GM19239 (cell line): ENCODE results near the gene DOHH.

Experiments
- DNase-seq: peaks from one replicate; pipeline ENCODE4 v3.0.0; 2011; ENCODE audit warnings: low spot score; ENCODE audit not compliant: insufficient read length
- FAIRE-seq: peaks from 2 replicates; lab custom pipeline; 2011; peaks lifted over from hg19 to GRCh38; lab: Jason Lieb, UNC

The DOHH gene

DNA sequence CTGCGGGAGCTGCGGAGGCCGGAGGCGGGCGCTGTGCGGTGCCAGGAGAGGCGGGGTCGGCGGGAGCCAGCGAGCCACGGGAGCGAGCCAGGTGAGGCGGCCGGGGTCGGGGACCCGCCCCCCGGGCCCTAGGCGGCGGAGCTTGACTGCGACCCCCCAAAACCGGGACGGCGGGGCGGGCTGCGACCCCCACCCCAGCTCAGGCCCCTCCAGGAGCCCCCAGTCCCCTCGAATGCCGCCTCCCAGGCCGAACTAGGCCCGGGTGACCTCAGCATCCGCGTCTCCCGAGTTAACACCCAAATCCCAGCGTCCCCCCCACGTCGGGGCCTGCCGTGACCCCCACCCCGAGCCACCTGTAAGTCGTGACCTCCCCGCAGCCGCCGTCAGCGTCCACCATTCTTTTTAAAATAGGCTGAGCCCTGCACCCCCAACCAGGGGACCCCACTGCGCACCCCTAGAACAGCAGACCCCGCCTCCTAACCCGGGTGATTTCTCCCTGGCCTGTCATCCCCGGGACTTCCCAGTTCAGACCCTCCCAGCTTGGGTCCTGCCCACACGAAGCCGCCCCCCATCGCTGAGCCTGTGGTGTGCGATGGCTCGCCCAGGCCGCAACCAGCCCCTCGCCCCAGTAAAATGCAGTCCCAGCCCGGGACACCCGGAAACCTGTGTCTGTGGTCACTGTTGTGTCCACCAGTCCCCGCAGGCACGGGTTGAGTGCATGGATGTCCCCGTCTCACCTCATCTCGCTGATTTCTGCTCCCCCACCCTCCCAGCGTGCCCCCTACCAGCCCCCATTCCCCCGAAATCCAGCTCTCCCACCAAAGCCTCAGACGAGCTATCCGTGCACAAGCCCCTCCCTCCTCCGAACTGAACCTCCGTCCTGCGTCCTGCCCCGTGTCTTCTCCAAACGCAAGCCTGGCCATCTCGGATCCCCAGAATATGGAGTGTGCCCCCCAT, 6.2 kb upstream of the DOHH start:
- peak; percentile 57 for DNase-seq
- FAIRE-seq = no peak

DNA sequence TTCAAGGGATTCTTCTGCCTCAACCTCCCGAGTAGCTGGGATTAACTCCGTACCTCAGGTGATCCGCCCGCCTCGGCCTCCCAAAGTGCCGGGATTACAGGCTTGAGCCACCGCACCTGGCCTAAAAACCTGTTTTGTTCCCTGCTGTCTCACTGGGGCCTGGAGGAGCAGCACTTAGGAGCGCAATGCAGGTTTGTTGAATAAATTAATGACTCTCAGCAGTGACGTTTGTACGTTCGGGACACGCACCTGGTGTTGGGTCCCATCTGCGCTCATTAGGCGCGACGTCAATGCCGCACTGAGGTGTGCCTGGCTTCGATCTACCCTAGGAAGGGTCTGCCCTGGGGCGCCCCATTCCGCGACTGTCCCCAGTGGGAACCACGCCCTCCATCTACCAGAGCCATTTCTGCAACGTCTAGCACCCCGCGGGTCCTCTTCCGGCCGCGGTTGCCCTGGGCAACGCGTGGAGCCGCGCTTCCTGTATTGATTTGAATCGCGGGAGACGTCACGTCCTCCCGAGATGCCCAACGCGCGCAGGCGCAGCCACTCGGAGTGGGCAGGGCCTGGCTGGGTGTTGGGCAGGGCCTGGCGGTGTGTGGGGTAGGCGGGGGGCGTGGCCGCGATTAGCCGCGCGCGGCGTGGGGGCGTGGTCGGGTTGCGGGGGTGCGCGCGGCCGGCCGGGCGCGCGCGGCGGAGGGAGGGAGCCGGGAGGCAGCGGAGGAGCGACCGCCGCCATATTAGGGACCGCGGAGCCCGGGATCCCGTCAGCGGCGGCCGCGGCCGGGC, 5.3 kb upstream of the DOHH start, which contains the start of gene FZR1:
Gene FZR1 (plus strand): TSS at position 714 of the 786 bp plus-strand sequence. CDS start 16,679 bp downstream, outside the sequence.
- peak; percentile 99 for DNase-seq
- FAIRE-seq = peak; percentile 94

DNA sequence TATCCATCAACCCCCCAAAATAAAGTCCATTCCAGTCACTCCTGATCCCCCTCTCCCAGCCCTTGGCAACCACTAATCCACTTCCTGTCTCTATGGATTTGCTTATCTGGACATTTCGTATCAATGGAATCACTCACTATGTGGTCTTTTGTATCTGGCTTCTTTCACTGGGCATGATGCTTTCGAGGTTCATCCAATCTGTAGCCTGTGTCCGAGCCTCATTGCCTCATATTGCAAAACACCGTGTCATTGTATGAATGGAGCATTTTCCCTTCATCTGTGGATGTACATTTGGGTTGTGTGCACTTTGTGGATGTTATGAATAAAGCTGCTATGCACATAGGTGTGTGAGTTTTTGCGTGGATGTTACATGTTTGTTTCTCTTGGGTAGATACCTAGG, 4.3 kb upstream of the DOHH start:
- DNase-seq (no peak), FAIRE-seq (no peak)

DNA sequence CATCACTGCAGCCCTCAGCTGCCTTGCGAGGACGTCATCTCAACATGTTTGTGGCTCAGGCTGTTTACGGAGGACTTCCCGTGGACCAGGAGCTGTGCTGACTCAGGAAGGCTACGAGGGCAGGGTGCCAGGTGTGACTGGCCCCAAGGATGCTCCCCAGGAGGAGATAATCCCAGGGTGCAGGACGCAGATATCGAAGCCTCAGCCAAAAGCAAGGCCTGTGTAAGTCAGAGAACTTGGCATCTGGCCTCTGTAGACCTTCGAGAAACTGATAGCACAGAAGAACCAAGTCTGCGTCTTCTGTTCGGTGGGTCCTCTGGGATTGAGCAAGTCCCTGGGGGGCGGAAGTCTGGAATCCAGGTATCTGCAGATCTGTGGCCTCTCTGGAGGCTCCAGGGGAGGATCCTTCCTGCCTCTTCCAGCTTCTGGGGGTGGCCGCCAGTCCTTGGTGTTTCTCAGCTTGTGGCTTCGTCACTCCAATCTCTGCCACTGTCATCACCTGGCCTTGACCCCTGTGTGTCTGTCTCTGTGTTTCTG, 2.6 kb upstream of the DOHH start:
- FAIRE-seq (no peak), DNase-seq (no peak)

DNA sequence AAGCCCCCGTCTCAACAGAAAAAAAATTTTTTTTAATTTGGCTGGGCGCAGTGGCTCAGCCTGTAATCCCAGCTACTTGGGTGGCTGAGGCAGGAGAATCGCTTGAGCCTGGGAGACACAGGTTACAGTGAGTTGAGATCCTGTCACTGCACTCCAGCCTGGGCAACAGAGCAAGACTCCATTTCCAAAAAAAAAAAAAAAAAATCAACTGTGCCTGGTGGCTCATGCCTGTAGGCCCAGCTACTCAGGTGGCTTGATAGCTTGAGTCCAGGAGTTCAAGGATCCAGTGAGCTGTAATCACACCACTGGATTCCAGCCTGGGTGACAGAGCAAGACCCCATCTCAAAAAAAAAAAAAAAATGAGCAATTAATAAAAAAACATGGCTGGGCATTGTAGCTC, 1.3 kb upstream of the DOHH start:
- FAIRE-seq = no peak
- no peak for DNase-seq

DNA sequence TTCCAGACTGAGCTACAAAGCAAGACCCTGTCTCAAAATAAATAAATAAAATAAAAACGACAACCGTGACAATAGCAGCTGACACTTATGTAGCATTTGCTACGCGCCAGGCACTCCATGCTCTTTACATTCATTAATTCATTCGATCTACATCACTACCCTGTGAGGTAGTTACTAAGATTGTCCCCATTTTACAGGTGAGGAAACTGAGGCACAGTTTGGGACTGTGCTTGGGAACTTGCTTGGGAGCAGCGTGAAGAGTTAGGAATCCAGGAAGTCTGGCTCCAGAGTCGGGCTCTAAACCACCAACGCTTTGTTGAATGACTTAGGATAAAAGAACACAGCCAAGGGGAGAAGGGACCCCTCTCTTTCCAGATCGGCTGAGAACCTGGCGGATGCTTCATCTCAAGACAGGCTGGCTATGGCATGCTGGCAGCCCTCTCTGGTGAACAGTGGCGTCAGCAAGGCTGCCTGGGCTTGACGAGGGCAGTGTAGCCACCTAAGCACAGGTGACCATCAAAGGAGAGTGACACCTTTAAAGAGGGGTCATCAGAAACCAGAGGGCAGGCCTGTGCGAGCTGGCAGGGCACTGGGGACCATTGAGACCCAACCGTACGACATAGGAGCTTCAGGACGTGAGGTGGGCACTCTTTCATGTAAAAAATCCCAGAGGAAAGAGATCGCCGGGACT, 591 bp downstream of the DOHH start:
- DNase-seq (no peak), FAIRE-seq (no peak)

DNA sequence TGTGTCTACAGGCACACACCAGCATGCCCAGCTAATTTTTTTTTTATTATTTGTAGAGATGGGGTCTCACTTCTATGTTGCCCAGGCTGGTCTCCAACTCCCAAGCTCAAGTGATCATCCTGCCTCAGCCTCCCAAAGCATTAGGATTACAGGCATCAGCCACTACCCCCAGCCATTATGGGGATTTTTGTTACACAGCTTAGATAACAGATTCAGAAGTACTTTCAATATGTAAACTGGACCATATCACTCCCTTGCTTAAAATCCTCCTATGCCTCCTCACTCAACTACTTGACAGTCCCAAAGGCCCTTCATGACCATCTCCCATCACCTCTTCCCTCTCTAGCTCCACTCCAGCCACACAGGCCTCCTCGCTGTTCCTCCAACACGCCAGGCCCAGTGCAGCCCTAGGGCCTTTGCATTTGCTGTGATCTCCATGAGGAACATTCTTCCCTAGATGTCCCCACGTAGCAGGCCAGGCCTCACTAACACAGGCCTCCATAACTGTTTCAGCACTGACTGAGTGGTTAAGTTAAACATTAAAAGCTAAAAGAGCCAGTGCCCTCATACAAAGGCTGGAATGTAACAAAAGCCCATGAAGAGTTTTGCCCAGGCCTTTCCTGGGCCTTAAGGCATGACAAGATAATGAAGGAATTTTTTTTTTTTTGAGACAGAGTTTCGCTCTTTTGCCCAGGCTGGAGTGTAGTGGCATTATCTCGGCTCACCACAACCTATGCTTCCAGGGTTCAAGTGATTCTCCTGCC, 2.5 kb downstream of the DOHH start:
- DNase-seq (no peak), FAIRE-seq (no peak)

DNA sequence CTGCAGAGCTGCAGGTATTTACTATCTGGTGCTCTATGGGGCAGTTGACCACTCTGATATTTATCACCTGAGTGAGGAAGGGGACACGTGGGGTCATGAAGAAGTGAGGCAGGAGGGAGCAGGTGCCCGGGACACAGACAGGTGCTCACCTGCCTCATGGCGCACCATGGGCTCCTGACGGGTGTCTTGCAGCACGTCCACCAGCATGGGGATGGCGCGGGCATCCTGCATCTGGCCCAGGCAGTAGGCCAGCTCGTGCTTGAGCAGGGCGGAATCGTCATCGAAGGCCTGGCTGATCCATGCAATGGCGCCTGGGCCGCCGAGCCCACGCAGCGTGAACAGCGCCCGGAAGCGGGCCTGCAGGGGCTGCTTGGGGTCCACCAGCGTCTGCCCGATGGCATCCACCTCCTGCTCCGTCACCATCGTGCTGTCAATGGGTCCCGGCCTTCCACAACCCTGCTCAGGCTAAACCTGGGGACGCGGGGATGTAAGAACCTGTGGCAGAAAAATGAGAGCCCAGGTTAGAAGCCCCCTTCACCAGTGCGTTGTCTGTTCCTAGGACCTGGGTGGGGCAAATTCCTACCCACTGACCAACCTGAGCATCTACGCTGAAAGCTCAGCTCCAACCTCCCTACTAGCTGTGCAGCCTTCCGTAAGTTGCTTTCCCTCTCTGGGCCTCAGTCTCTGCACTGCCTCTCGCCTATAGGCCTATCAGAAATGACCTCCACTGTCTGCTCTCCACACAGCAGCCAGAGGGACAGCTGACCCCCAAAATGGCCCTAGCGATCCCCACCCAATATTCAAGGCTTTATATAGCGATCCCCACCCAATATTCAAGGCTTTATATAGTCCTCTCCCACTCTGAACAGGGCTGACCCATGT, 3.8 kb downstream of the DOHH start:
- DNase-seq = no peak
- FAIRE-seq = no peak

DNA sequence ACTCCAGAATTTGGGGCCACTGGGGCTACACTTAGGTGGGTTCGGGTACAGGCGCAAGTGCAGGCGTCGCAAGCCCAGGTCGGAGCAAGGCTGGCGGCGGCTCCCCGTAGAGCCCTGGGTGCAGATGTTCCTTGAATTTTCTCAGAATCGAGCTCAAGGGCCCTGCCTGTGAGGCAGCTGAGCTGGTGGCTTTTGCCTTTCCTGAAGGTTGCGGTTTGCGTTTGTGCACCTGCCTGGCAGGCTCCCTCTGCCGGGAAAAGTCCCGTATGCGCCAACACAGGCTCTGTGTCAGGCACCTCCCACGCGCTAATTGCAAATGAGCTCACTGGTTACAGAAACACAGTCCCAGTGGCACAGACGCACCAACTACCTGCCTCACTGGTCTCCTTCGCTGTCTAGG, 5.9 kb downstream of the DOHH start:
- DNase-seq (no peak), FAIRE-seq (no peak)

DNA sequence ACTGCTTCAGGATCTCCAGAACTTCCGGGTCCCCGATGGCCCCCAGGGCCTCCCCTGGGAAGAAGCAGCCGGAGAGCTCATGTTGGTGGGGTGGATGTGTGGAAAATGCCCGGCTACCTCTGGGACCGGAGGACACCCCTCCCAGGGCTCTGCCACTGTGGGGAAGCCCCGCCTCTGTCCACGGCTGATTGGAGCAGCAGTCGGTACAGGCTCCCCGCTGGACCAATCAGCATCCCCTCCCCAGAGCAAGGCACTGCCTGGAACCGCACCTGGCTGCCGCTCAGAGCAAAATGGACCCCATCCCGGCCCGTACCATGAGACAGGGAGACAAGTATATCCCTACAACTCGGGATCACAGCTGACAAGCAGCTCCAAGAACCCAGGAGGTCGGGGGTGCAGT, 6.4 kb downstream of the DOHH start:
- FAIRE-seq (no peak), DNase-seq (no peak)

DNA sequence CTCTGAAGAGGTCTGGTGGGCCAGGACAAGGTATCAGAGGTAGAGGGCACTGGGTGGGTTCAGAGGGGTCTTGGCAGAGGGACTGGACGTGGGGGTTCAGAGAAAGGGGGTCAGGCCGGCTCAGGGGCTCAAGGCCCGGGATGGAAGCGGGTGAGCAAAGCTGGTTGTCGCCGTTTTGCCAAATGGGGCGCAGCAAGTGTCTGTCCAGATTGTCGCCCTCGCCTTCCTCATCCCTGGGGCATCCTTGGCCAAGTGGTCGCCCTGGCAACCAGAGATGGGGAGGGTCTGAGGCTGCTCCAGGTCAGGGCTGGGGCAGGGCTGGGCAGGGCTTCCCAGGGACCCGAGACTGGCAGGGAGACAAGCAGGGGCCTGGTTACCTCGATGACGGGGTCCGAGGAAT, 6.8 kb downstream of the DOHH start:
- FAIRE-seq (no peak), DNase-seq (no peak)

DNA sequence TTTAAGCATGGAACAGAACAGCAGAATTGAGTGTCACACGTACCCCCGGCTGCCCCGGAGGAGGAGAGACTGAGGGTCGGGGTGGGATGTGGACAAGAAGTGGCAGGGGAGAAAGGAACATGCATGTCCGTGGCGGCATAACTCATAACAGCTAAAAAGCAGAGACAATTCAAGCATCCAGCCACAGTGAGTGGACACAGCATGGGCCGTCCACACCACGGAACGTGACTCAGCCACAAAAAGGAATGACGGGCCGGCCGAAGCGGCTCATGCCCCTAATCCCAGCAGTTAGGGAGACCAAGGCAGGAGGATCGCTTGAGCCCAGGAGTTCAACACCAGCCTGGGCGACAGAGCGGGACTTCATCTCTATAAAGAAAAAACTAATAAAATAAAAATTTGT, 7.6 kb downstream of the DOHH start:
- DNase-seq = no peak
- no peak for FAIRE-seq

DNA sequence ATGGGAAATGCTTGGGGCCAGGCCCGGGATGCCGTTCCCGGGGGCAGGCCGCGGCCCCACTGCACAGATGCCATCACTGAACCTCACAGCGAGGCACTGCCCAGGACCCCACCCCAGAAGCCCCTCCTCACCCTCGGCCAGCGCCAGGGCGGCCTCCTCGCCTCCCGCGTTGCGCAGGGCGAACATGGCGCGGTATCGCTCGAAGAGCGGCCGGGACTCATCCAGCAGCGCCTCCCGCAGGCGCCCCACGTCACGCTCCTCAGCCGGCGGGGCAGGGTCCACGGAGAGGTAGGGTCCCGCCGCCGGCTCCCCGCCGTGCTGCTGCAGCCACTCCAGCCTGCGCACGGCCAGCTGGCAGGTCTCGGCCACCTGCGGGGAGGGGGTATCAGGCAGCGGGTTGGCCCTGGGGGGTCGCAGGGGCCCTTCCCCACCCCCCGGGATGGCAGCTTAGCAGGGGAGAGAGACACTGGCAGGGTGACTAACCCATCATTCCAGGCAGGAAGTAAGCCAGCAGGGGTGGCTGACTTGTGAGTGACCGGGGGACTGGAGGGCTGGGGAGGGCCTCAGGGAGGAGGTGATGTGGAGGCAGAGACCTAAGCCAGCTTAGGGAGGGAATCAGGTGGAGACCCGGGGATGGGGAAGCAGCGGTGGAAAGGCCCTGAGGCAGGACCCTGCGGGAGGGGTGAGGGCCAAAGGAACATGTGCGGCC, 8.2 kb downstream of the DOHH start:
- DNase-seq (no peak), FAIRE-seq (no peak)

DNA sequence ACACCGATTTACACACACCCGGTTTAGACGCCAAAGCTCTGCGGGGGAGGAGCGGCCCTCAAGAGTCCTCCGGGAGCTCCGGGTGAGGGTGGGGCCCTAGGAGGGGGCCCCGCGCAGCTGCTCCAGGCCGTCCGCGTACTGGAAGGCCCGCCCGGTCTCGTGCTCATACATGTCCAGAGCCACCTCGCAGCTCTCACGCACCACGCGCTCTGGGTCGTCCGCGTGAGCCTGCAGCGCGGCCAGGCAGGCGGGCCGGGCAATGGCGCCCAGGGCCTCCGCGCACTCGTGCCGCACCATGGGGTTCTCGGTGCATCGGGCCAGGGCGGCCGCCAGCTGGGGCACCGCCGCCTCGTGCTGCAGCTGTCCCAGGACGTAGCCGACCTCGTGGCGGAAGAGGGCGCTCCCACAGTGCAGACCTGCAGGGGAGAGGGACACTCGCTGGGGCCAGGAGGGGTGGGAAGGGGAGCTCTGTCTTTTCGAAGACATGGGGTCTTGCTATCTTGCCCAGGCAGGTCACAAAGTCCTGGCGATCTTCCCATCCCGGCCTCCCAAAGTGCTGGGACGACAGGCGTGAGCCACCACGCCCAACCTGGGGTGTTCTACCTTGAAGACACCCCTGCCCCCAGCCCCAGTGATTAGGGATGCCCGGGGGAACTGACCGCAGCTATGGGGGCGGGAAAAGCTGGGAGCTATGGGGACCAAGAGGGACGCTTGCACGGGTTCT, 8.9 kb downstream of the DOHH start:
- no peak for FAIRE-seq
- DNase-seq = no peak

DNA sequence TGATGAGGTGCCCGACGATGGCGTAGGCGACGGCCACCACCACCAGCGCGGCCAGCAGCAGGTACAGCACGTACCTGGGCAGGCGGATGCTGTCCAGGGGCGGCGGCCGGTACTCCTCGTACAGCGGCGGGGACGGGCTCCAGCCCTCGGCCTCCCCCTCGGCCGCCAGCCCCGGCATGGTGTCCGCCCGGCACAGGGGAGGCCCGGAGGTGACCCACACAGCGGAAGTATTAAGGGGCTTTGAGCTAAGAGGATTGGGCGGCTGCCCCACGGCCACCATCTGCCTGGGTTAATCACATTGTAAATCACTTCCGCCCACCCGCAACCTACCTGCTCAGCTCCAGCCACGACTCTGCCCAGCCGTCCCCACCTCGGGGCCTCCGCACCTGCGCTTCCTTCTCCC, 17.2 kb downstream of the DOHH start, which contains the start of gene SMIM44:
Gene SMIM44 (minus strand): TSS at position 216 of the 403 bp plus-strand sequence. CDS start 38 bp downstream, at position 178.
- no peak for FAIRE-seq
- no peak for DNase-seq

DNA sequence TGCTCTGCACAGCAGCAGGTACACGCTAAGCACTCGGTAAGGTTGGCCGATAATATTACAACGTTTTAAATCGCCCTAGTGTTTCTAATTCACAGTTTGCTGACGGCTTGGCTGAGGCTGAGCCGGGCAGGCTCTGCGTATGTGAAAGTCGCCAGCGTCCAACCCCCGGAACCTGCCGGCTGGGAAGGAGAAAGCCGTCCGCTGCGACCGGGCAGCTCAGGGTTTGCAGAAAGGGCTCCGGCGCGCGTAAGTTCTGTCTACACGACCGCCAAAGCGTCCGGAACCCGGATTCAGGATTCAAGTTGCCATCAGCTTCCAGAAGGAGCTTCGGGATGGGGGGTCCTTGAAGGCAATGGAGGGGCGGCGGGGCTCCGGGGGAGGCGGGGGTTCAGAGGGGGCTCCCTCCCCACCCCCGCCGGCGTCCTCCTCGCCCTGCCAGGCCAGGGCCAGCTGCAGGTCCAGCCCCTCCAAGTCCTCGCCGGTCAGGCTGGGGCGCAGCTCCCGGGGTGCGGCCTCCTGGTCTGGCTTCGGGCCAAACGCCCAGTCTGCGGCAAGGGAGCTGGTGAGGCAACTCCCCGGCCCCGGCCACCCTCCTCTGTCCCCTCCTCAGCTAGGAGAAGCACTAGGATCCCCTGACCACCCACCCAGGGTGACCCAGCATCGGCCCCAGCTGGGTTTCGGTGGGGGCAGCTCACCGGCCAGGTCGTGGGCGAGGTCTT, 17.8 kb downstream of the DOHH start:
- FAIRE-seq (no peak), DNase-seq (no peak)
